GM23338 (cell line): ENCODE data around the gene SARDH. TPM values are rescaled to one million over a fixed set of nuclear protein-coding genes. Genes with fewer than 3 reads are reported as not detected.

Source experiments
- ATAC-seq: fragments of 200-7000 bp; cut with Tn5 transposase; 3 replicates; pipeline ENCODE4 v1.9.1; 2020
- DNase-seq: peaks from one replicate; pipeline ENCODE4 v3.0.0-alpha.2; 2015; ENCODE audit warnings: low spot score
- H2AFZ ChIP-seq: fragments of 200-600 bp; sonication (generic); 2 replicates; pipeline ENCODE4 v1.8.0; 2016; ENCODE audit warnings: antibody characterized with exemption, mild to moderate bottlenecking, moderate library complexity
- H3F3A ChIP-seq: fragments of 200-600 bp; sonication (generic); replicated peaks from 2 replicates; pipeline ENCODE4 v1.8.0; 2017; ENCODE audit warnings: antibody characterized with exemption, mixed run types, low read depth
- H3K27ac ChIP-seq: fragments of 200-600 bp; sonication (generic); 2 replicates; pipeline ENCODE4 v1.6.1; 2016; ENCODE audit warnings: low read depth
- H3K27me3 ChIP-seq: fragments of 200-600 bp; sonication (generic); 2 replicates; pipeline ENCODE4 v1.8.0; 2016; ENCODE audit warnings: mild to moderate bottlenecking, mixed run types, moderate library complexity; ENCODE audit not compliant: insufficient read depth
- H3K36me3 ChIP-seq: fragments of 200-600 bp; sonication (generic); 2 replicates; pipeline ENCODE4 v1.8.0; 2016; ENCODE audit warnings: mild to moderate bottlenecking; ENCODE audit not compliant: insufficient read depth
- H3K4me1 ChIP-seq: fragments of 200-600 bp; sonication (generic); 2 replicates; pipeline ENCODE4 v1.8.0; 2016; ENCODE audit warnings: mild to moderate bottlenecking, moderate library complexity; ENCODE audit not compliant: insufficient read depth
- H3K4me2 ChIP-seq: fragments of 200-600 bp; sonication (generic); 2 replicates; pipeline ENCODE4 v1.7.1; 2017; ENCODE audit warnings: mixed run types
- H3K4me3 ChIP-seq: fragments of 200-600 bp; sonication (generic); 2 replicates; pipeline ENCODE4 v1.6.1; 2016; ENCODE audit warnings: mixed run types
- H3K79me2 ChIP-seq: fragments of 200-600 bp; sonication (generic); replicated peaks from 2 replicates; pipeline ENCODE4 v1.8.0; 2017; ENCODE audit warnings: mild to moderate bottlenecking; ENCODE audit not compliant: insufficient read depth
- H3K9me2 ChIP-seq: fragments of 200-600 bp; sonication (generic); 2 replicates; pipeline ENCODE4 v1.8.0; 2017; ENCODE audit not compliant: insufficient read depth
- H4K20me1 ChIP-seq: fragments of 200-600 bp; sonication (generic); replicated peaks from 2 replicates; pipeline ENCODE4 v1.8.0; 2017; ENCODE audit warnings: mild to moderate bottlenecking; ENCODE audit not compliant: insufficient read depth
- H3K27ac Mint-ChIP-seq: 2 replicates; pipeline ENCODE4 v1.8.0; 2020; ENCODE audit warnings: inconsistent platforms, mild to moderate bottlenecking, moderate library complexity, mixed read lengths
- H3K27me3 Mint-ChIP-seq: 3 replicates; pipeline ENCODE4 v1.8.0; 2022; ENCODE audit warnings: low read depth, mild to moderate bottlenecking, moderate library complexity, mixed read lengths, inconsistent platforms; ENCODE audit not compliant: insufficient read depth, poor library complexity
- H3K36me3 Mint-ChIP-seq: 3 replicates; pipeline ENCODE4 v1.8.0; 2021; ENCODE audit warnings: low read depth, mild to moderate bottlenecking, inconsistent platforms, moderate library complexity, mixed read lengths
- H3K4me1 Mint-ChIP-seq: 3 replicates; pipeline ENCODE4 v1.8.0; 2020; ENCODE audit warnings: mild to moderate bottlenecking, inconsistent platforms, mixed read lengths
- H3K4me3 Mint-ChIP-seq: 3 replicates; pipeline ENCODE4 v1.8.0; 2021; ENCODE audit warnings: moderate library complexity, mild to moderate bottlenecking, inconsistent platforms, mixed read lengths
- H3K9me3 Mint-ChIP-seq: 3 replicates; pipeline ENCODE4 v1.8.0; 2020; ENCODE audit warnings: moderate library complexity, mild to moderate bottlenecking, inconsistent platforms, mixed read lengths
- CREB1 ChIP-seq: fragments of 250-450 bp; sonication (Bioruptor Pico); IDR thresholded peaks from 2 replicates; pipeline ENCODE4 v1.5.0; 2020; ENCODE audit warnings: low read depth, mild to moderate bottlenecking, moderate library complexity
- CTCF ChIP-seq, 2 experiments: fragments of 200-600 bp in 1 of 2; sonication (generic) in 1 of 2; conservative IDR thresholded peaks; 2 replicates each; pipeline versions ENCODE4 v1.5.1 to v1.6.1; 2016 to 2017; ENCODE audit warnings: antibody characterized with exemption in 2 of 2, low read depth in 2 of 2, mild to moderate bottlenecking in 2 of 2, moderate library complexity in 1 of 2
- EZH2phosphoT487 ChIP-seq: fragments of 200-600 bp; sonication (generic); IDR thresholded peaks from one replicate; pipeline ENCODE4 v1.8.1; 2018; ENCODE audit warnings: antibody characterized with exemption; ENCODE audit not compliant: unreplicated experiment
- STAT1 ChIP-seq: IDR thresholded peaks from one replicate; pipeline ENCODE4 v1.6.1; 2016; ENCODE audit warnings: antibody characterized with exemption; ENCODE audit not compliant: unreplicated experiment
- ZNF114 ChIP-seq: fragments of 250-450 bp; sonication (Bioruptor Pico); IDR thresholded peaks from 2 replicates; pipeline ENCODE4 v1.5.0; 2020; ENCODE audit warnings: mild to moderate bottlenecking, moderate library complexity
- polyA plus RNA-seq: library from polyadenylated mRNA; unstranded; fragments of >200 nt; fragmentation: Nextera tagmentation; extraction: Ambion mirVana; gene quantifications from 2 replicates; pipeline ENCODE4 v1.2.1, GENCODE V29; 2016
- total RNA-seq: library from RNA; depleted of rRNA; stranded (reverse); fragments of >200 nt; shearing (Covaris generic); gene quantifications from 2 replicates; pipeline ENCODE4 v1.2.3, GENCODE V29; 2014
- TF ChIP-seq, protein P1 (sequence below): IDR thresholded peaks from one replicate; pipeline ENCODE4 v1.6.1; 2018; ENCODE audit warnings: antibody characterized with exemption; ENCODE audit not compliant: unreplicated experiment

Gene SARDH
- total and polyA plus RNA-seq, 2 experiments from 2014 or later: 2.8 to 10.4 TPM

- Histone ChIP-seq H3K27ac (no peak overlapping the region), H3K79me2 (no peaks in the 10 kb centered on the region), H3F3A (no peaks in the 10 kb centered on the region), H2AFZ (no peak overlapping the region), H3K36me3 (no peaks in the 10 kb centered on the region), H3K9me2 (no peaks in the 10 kb centered on the region), H3K4me2 (no peak overlapping the region), H3K4me1 (no peaks in the 10 kb centered on the region), H4K20me1 (no peaks in the 10 kb centered on the region), H3K4me3 (no peak overlapping the region), H3K27me3 (no peaks in the 10 kb centered on the region)
- H3K4me3 Mint-ChIP-seq: no peak overlapping the region
- no peak overlapping the region for H3K27ac Mint-ChIP-seq
- H3K4me1 Mint-ChIP-seq: peaks cover 3% of the 10 kb centered on the region; the same call in 2 of the 3 replicates
- no peaks in the 10 kb centered on the region for H3K9me3 Mint-ChIP-seq
- DNase-seq (no peak), ATAC-seq (peak; percentile 17; the same call in 2 of the 3 replicates)
- TF ChIP-seq CTCF (conservative IDR thresholded peaks at IDR 0.05; ENCODE audit: low read depth in 2 of 2): peak in 1 of 2 experiments; percentile 46; a peak in 2 of 4 replicates
- TF ChIP-seq, protein P1, sequence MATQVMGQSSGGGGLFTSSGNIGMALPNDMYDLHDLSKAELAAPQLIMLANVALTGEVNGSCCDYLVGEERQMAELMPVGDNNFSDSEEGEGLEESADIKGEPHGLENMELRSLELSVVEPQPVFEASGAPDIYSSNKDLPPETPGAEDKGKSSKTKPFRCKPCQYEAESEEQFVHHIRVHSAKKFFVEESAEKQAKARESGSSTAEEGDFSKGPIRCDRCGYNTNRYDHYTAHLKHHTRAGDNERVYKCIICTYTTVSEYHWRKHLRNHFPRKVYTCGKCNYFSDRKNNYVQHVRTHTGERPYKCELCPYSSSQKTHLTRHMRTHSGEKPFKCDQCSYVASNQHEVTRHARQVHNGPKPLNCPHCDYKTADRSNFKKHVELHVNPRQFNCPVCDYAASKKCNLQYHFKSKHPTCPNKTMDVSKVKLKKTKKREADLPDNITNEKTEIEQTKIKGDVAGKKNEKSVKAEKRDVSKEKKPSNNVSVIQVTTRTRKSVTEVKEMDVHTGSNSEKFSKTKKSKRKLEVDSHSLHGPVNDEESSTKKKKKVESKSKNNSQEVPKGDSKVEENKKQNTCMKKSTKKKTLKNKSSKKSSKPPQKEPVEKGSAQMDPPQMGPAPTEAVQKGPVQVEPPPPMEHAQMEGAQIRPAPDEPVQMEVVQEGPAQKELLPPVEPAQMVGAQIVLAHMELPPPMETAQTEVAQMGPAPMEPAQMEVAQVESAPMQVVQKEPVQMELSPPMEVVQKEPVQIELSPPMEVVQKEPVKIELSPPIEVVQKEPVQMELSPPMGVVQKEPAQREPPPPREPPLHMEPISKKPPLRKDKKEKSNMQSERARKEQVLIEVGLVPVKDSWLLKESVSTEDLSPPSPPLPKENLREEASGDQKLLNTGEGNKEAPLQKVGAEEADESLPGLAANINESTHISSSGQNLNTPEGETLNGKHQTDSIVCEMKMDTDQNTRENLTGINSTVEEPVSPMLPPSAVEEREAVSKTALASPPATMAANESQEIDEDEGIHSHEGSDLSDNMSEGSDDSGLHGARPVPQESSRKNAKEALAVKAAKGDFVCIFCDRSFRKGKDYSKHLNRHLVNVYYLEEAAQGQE: no peak
- TF ChIP-seq ZNF114 (CRISPR knock-in tag): no peak
- peaks cover 11% of the 10 kb centered on the region for H3K27me3 Mint-ChIP-seq
- no peaks in the 10 kb centered on the region for H3K36me3 Mint-ChIP-seq
Measured at GRCh38 chr9:133664173-133665050, 73.7 kb downstream of the SARDH start.

DNA sequence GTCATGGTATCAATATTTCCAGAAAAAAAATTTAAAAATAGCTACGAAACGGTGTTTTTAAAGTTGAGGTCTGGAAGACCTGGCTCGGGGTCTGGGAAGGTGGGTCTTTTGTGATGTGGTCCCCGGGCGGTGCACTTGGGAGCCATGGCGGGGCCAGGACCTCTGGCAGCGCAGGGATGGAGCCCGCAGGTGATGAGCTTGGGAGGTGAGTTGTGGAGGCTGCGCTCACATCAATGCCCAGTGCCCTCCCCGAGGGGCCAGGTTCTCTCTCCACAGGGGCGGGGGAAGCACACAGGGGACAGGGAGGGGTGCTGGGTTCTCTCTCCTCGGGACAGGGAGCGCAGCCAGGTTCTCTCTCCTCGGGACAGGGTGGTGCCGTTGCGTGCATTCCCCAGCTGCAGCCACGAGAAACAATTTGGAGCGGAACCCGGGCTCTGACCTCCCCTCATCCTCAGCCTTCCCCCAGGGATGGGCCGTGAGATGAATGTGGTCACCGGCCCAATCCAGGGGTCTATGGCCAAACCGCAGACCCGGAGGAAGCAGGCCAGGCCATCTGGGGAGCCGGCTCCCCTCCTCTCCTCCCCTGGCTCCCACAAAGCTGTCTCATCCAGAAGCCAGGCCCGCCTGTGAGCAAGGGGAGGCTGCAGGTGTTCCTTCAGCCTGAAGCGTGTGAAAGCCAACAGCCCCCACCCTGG, 76.2 kb downstream of the SARDH start:
- H3K27ac Mint-ChIP-seq: no peak overlapping the region
- no peaks in the 10 kb centered on the region for H3K36me3 Mint-ChIP-seq
- peaks cover 18% of the 10 kb centered on the region for H3K27me3 Mint-ChIP-seq
- TF ChIP-seq, protein P1: no peak
- no peak for TF ChIP-seq CTCF (conservative IDR thresholded peaks at IDR 0.05; ENCODE audit: low read depth in 2 of 2)
- TF ChIP-seq EZH2phosphoT487: no peak
- no peak for TF ChIP-seq STAT1
- no peak for TF ChIP-seq CREB1 (CRISPR knock-in tag)

More for the DNA sequence above, 76.2 kb downstream of the SARDH start:
- Histone ChIP-seq H4K20me1 (no peaks in the 10 kb centered on the region), H3K27ac (no peak overlapping the region), H3K4me1 (no peaks in the 10 kb centered on the region), H3K9me2 (no peaks in the 10 kb centered on the region), H3K4me3 (no peak overlapping the region), H3K79me2 (no peaks in the 10 kb centered on the region), H3F3A (no peaks in the 10 kb centered on the region), H3K36me3 (no peaks in the 10 kb centered on the region), H3K4me2 (no peak overlapping the region), H2AFZ (no peak overlapping the region), H3K27me3 (no peaks in the 10 kb centered on the region)
- Mint-ChIP-seq H3K4me1 (peaks cover 15% of the 10 kb centered on the region), H3K4me3 (no peak overlapping the region), H3K9me3 (no peaks in the 10 kb centered on the region)
- ATAC-seq (no peak), DNase-seq (no peak)
